Gastroesophageal sphincter (tissue), 3 donors: Measurements from ENCODE around the gene STRIT1.

Experiments
- CTCF ChIP-seq, 4 experiments: fragments of 200-600 bp in 2 of 4; fragments of 450-650 bp in 2 of 4; sonication (generic) in 1 of 4; IDR thresholded peaks; one replicate each; pipeline ENCODE4 v1.5.1; 2017 to 2019; ENCODE audit warnings: antibody characterized with exemption in 4 of 4, mild to moderate bottlenecking in 2 of 4, moderate library complexity in 2 of 4
- EP300 ChIP-seq: sonication (generic); formaldehyde crosslinking; IDR thresholded peaks from one replicate; pipeline ENCODE4 v1.6.1; 2017; ENCODE audit warnings: antibody characterized with exemption, mild to moderate bottlenecking
- POLR2A ChIP-seq, 2 donors: fragments of 450-650 bp; IDR thresholded peaks; one replicate each; pipeline ENCODE4 v1.6.1; 2017; ENCODE audit warnings: antibody characterized with exemption in 2 of 2, mild to moderate bottlenecking in 2 of 2, moderate library complexity in 1 of 2
- POLR2AphosphoS5 ChIP-seq: sonication (generic); formaldehyde crosslinking; IDR thresholded peaks from one replicate; pipeline ENCODE4 v1.6.1; 2017; ENCODE audit warnings: antibody characterized with exemption

GRCh38 chr3:155317211-155317610 lies 23.7 kb upstream of the STRIT1 start:
- TF ChIP-seq CTCF (IDR thresholded peaks at IDR 0.05): no peak
- TF ChIP-seq EP300: no peak
- TF ChIP-seq POLR2A (IDR thresholded peaks at IDR 0.05): no peak
- no peak for TF ChIP-seq POLR2AphosphoS5
